Neural crest cell (in vitro differentiated cells): ENCODE data around the gene PIK3CD. TPM values are rescaled to one million over a fixed set of nuclear protein-coding genes. Genes with fewer than 3 reads are reported as not detected.
A peak's percentile ranks its signal among the peaks of the same experiment; 100 is the strongest.

Experiments
- DNase-seq: peaks from one replicate; pipeline ENCODE4 v3.0.0; 2021; ENCODE audit warnings: low read depth, mixed read lengths, low spot score
- H3K27ac Mint-ChIP-seq: one replicate; pipeline ENCODE4 v1.8.0; 2021; ENCODE audit warnings: mild to moderate bottlenecking, mixed read lengths; ENCODE audit not compliant: unreplicated experiment
- H3K27me3 Mint-ChIP-seq: 2 replicates; pipeline ENCODE4 v1.8.0; 2021; ENCODE audit warnings: low read depth, mild to moderate bottlenecking, mixed read lengths
- H3K36me3 Mint-ChIP-seq: 2 replicates; pipeline ENCODE4 v1.8.0; 2021; ENCODE audit warnings: low read depth, mild to moderate bottlenecking, mixed read lengths
- H3K4me1 Mint-ChIP-seq: 2 replicates; pipeline ENCODE4 v1.8.0; 2021; ENCODE audit warnings: mixed read lengths
- H3K4me3 Mint-ChIP-seq: one replicate; pipeline ENCODE4 v1.8.0; 2021; ENCODE audit warnings: mild to moderate bottlenecking, mixed read lengths
- H3K9me3 Mint-ChIP-seq: 2 replicates; pipeline ENCODE4 v1.8.0; 2021; ENCODE audit warnings: mixed read lengths
- CTCF ChIP-seq: fragments of 200-600 bp; sonication (generic); conservative IDR thresholded peaks from 2 replicates; pipeline ENCODE4 v1.5.0; 2021; ENCODE audit warnings: antibody characterized with exemption, mild to moderate bottlenecking
- total RNA-seq: library from RNA; stranded (reverse); gene quantifications from 2 replicates; pipeline ENCODE4 v1.2.1, GENCODE V29; 2021

PIK3CD gene
- total RNA-seq, 1 donor from 2014 or later = 1.9 TPM

- no peak for TF ChIP-seq CTCF
- Mint-ChIP-seq H3K27ac (no peak overlapping the region), H3K9me3 (no peaks in the 10 kb centered on the region), H3K4me3 (no peak overlapping the region), H3K27me3 (no peaks in the 10 kb centered on the region), H3K4me1 (peaks cover 9% of the 10 kb centered on the region), H3K36me3 (no peaks in the 10 kb centered on the region)
- no peak for DNase-seq
These were observed 64.2 kb downstream of the PIK3CD start for GRCh38 chr1:9715536-9716226.

- peaks cover 9% of the 10 kb centered on the region for H3K4me1 Mint-ChIP-seq
- no peak overlapping the region for H3K27ac Mint-ChIP-seq
- H3K36me3 Mint-ChIP-seq = no peaks in the 10 kb centered on the region
- TF ChIP-seq CTCF = no peak
- no peaks in the 10 kb centered on the region for H3K27me3 Mint-ChIP-seq
- no peak overlapping the region for H3K4me3 Mint-ChIP-seq
- DNase-seq = no peak
- H3K9me3 Mint-ChIP-seq = no peaks in the 10 kb centered on the region
These were observed 65.1 kb downstream of the PIK3CD start for GRCh38 chr1:9716404-9717192.

- Mint-ChIP-seq H3K4me3 (peak overlapping the region; percentile 54), H3K36me3 (no peaks in the 10 kb centered on the region), H3K4me1 (peaks cover 9% of the 10 kb centered on the region), H3K9me3 (no peaks in the 10 kb centered on the region), H3K27ac (peak overlapping the region; percentile 84), H3K27me3 (no peaks in the 10 kb centered on the region)
- no peak for DNase-seq
- TF ChIP-seq CTCF = no peak
These were observed 65.9 kb downstream of the PIK3CD start for GRCh38 chr1:9717193-9718005.

DNA sequence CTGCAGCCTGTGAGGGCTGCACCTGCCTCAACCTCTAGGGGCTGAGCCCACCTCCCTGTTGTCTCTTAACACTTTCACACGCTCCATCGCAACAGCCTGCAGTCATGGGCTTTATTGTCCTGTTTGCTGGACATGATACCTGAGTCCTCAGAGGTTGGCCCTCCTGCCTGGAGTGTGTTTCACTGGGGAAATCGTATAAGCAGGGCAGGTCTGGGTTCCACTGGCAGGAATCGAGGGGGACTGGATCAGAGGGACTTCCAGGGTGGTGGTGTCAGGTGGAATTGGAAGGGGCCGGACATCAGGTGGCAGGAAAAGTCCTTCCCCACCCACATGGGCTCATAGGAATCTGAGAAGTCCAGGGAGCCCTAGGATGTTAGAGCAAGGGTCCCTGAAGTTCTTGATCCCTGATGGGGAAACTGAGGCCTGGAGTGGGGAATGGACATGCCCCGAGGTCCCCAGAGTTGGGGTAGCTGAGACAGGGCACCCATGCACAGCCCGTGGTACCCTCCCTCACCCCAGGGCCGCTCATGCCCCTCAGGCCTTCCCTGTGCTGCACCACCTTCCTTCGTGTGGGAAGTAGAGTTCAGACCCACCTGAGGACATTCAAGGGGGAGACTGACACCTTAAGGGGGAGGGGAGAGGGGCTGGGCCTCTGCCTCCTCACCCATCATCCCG is 66.6 kb downstream of the PIK3CD start:
- no peaks in the 10 kb centered on the region for H3K27me3 Mint-ChIP-seq
- DNase-seq = no peak
- H3K4me1 Mint-ChIP-seq = peaks cover 9% of the 10 kb centered on the region
- peak overlapping the region; percentile 84 for H3K27ac Mint-ChIP-seq
- no peaks in the 10 kb centered on the region for H3K36me3 Mint-ChIP-seq
- H3K4me3 Mint-ChIP-seq = no peak overlapping the region
- TF ChIP-seq CTCF = no peak
- H3K9me3 Mint-ChIP-seq = no peaks in the 10 kb centered on the region
